HepG2 (cell line): ENCODE measurements around the gene TPP2. TPM values are rescaled to one million over a fixed set of nuclear protein-coding genes. Genes with fewer than 3 reads are reported as not detected.
A peak's percentile ranks its signal among the peaks of the same experiment; 100 is the strongest.

Experiments used
- BHLHE40 ChIP-seq: IDR thresholded peaks from 2 replicates; pipeline ENCODE4 v1.6.1; 2011; ENCODE audit warnings: low read length, improper control_type of control experiment
- HMGXB3 ChIP-seq: sonication (generic); formaldehyde crosslinking; IDR thresholded peaks from 2 replicates; pipeline ENCODE4 v1.4.0; 2020; ENCODE audit warnings: missing genetic modification reagents, borderline replicate concordance
- HMGXB4 ChIP-seq, 2 experiments: sonication (generic) in 1 of 2; formaldehyde crosslinking in 1 of 2; IDR thresholded peaks; 2 replicates each; pipeline versions ENCODE4 v1.4.0 to v1.6.1; 2018 to 2020; ENCODE audit warnings: missing genetic modification reagents in 2 of 2, borderline replicate concordance in 1 of 2, low read depth in 1 of 2, mild to moderate bottlenecking in 1 of 2, missing biosample characterization in 1 of 2
- MEF2D ChIP-seq: sonication (generic); formaldehyde crosslinking; IDR thresholded peaks from 2 replicates; pipeline ENCODE4 v1.5.1; 2020; ENCODE audit warnings: mild to moderate bottlenecking, missing genetic modification reagents
- MXD1 ChIP-seq: sonication (generic); formaldehyde crosslinking; IDR thresholded peaks from 2 replicates; pipeline ENCODE4 v1.4.0; 2020; ENCODE audit warnings: mild to moderate bottlenecking, missing genetic modification reagents
- MXI1 ChIP-seq: IDR thresholded peaks from 3 replicates; pipeline ENCODE4 v1.6.1; 2012; ENCODE audit warnings: low read depth, low read length, inconsistent platforms, borderline replicate concordance
- NFIC ChIP-seq: IDR thresholded peaks from 2 replicates; pipeline ENCODE4 v1.6.1; 2012; ENCODE audit warnings: mild to moderate bottlenecking, low read length, inconsistent platforms
- PHF20 ChIP-seq: sonication (generic); formaldehyde crosslinking; IDR thresholded peaks from 2 replicates; pipeline ENCODE4 v1.5.0; 2020; ENCODE audit warnings: mild to moderate bottlenecking, missing genetic modification reagents
- TCF7 ChIP-seq: sonication (generic); IDR thresholded peaks from 2 replicates; pipeline ENCODE4 v1.6.1; 2016; ENCODE audit warnings: antibody characterized with exemption, low read depth
- ZNF503 ChIP-seq: sonication (generic); formaldehyde crosslinking; IDR thresholded peaks from 2 replicates; pipeline ENCODE4 v1.4.0; 2020; ENCODE audit warnings: missing genetic modification reagents
- ZNF510 ChIP-seq: sonication (generic); formaldehyde crosslinking; IDR thresholded peaks from 2 replicates; pipeline ENCODE4 v1.4.0; 2020; ENCODE audit warnings: low read depth, mild to moderate bottlenecking, missing genetic modification reagents
- ZNF780A ChIP-seq: sonication (generic); formaldehyde crosslinking; IDR thresholded peaks from 2 replicates; pipeline ENCODE4 v1.8.0; 2022; ENCODE audit warnings: mild to moderate bottlenecking, missing genetic modification reagents, moderate library complexity
- ZSCAN29 ChIP-seq: sonication (generic); formaldehyde crosslinking; conservative IDR thresholded peaks from 2 replicates; pipeline ENCODE4 v1.4.0; 2020; ENCODE audit warnings: mild to moderate bottlenecking, missing genetic modification reagents
- ZSCAN9 ChIP-seq: IDR thresholded peaks from 2 replicates; pipeline ENCODE4 v1.6.1; 2016; ENCODE audit warnings: borderline replicate concordance
- ZXDC ChIP-seq: sonication (generic); formaldehyde crosslinking; IDR thresholded peaks from 2 replicates; pipeline ENCODE4 v1.5.0; 2020; ENCODE audit warnings: mild to moderate bottlenecking, missing genetic modification reagents
- polyA plus RNA-seq, 8 experiments: library from polyadenylated mRNA; depleted of rRNA in 3 of 8; stranded (reverse) in 7 of 8; unstranded in 1 of 8; fragments of >200 nt; fragmentation: Illumina TruSeq in 4 of 8; extraction: Trizol in 4 of 8; gene quantifications; 2 replicates each; pipeline versions ENCODE4 v1.2.1 to v1.2.3, GENCODE V29; 2011 to 2016; ENCODE audit warnings: low read depth in 4 of 8, missing spikeins in 1 of 8, mixed read lengths in 1 of 8; ENCODE audit not compliant: insufficient read depth in 1 of 8
- total RNA-seq, 5 experiments: library from RNA; depleted of rRNA; stranded (reverse); fragments of >200 nt; fragmentation: Illumina TruSeq; extraction: Trizol; gene quantifications; 2 replicates each; pipeline ENCODE4 v1.2.3, GENCODE V29; 2016; ENCODE audit warnings: low read depth in 1 of 5

Gene TPP2
- total and polyA plus RNA-seq, 2 of the 13 experiments (the other 11 are each of a cell fraction or from before 2014, with no cell fraction given), result 16.4 to 52.1 TPM

- peak; percentile 91 for TF ChIP-seq HMGXB3 (CRISPR knock-in tag)
- TF ChIP-seq MEF2D (CRISPR knock-in tag), result peak; percentile 52; the same call in 1 of the 2 replicates
- 0 out of 2 replicates have a peak, but pooled peaks have one; percentile 9 for TF ChIP-seq ZSCAN29 (CRISPR knock-in tag)
- TF ChIP-seq ZSCAN9, result no peak; the same call in 1 of the 2 replicates
- TF ChIP-seq ZNF780A (CRISPR knock-in tag), result peak; percentile 32; the same call in 1 of the 2 replicates
- peak; percentile 79 for TF ChIP-seq BHLHE40
- peak; percentile 89; the same call in 2 of the 3 replicates for TF ChIP-seq MXI1
- TF ChIP-seq ZNF510, result no peak
- peak; percentile 32; the same call in 1 of the 2 replicates for TF ChIP-seq ZXDC (CRISPR knock-in tag)
- peak; percentile 86 for TF ChIP-seq PHF20 (CRISPR knock-in tag)
- TF ChIP-seq ZNF503 (CRISPR knock-in tag), result no peak
- TF ChIP-seq TCF7, result peak; percentile 44
- TF ChIP-seq NFIC, result peak; percentile 60; the same call in 1 of the 2 replicates
- peak; percentile 31; the same call in 1 of the 2 replicates for TF ChIP-seq MXD1 (CRISPR knock-in tag)
- peak in 1 of 2 experiments; percentile 85 for TF ChIP-seq HMGXB4 (CRISPR knock-in tag; IDR thresholded peaks at IDR 0.05; ENCODE audit: borderline replicate concordance in 1 of 2, low read depth in 1 of 2)
These were observed at the start of gene TPP2 (continued) for GRCh38 chr13:102596147-102597028.
